Inflammatory macrophage treated with lipopolysaccharide for 4 hours (primary cell): ENCODE data around the gene TXNL4B.
"Not testable (repeated sequence)": the region's sequence is repeated elsewhere in the genome, so short reads cannot be mapped to it uniquely, and the experiment has no call there.

Experiments used
- DNase-seq: peaks from one replicate; pipeline ENCODE4 v3.0.0-alpha.2; 2020

TXNL4B gene

DNA sequence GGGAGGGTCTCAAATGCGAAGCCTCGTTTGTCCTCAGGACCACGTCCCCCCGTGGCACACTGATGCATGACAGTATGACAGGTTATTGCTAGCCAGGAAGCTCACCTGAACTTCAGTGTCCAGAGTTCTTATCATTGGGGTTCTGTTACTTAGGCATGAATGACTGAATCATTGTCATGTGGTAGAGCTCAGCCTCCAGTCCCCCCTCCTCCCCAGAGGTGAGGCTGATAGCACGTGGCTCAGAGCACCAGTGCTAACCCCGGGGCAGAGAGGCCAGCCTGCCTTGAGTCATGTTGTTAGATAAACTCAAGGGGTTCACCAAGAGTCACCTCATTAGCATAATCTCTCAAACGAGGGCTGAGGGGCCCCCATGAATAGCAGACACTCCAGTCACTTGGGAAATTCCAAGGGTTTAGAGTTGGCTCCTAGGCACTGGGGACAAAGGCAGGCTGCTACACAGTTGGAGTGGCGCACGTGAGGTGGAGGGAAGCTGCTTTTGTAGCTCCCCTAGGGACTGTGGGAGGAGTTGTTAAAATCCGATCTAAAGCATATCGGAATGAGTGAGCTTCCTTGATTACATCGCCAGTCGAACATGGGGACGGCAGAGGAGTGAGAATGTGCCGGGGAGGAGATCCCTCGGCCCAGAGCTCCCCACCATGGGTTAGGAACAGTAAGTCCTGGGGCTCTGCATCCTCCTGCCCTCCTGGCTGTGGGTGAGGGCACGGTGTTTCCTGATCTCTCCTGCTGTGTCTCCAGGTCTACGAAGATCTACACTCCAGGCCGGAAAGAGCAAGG, 18.4 kb upstream of the TXNL4B start:
- no peak for DNase-seq

DNA sequence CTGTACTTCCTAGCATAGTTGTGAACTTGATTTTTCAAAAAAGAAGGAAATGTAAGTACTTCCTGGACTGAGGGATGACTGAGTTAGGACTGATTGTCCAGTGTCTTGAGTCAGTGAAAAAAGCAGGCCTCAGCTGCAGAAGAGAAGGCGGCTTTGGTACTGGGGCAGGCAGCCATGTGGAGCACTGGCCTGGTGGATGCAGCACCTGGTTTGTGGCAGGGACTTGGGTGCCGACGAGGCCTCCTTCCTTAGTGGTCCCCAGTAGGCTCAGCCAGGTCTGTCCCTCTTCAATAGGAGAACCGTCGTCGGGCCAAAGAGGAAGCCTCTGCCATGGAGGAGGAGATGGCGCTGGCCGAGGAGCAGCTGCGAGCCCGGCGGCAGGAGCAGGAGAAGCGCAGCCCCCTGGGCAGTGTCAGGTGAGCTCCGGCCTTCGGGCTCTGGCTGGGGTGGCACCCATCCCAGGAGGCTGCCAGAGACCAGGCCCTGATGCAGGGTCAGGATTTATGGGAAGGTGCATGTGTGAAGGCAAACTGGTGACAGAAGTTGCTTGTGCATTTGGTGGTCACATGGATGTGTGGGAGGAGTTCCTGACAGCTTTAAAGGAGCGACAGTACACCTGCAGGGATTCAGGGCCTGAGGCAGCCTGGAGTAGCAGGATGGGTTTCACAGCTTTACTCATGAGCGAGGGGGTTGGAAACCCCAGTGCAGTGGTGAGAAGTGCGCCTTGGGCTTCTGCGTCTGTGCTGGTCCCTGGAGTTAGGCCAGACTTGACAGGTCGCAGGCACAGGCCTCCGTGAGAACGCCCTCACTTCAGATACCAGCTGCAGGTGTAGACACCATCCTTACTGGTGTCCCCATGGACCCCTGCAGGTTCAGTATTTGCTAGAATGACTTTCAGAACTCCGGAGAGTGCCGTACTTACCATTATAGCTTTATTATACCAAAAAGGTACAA, 17.5 kb upstream of the TXNL4B start:
- no peak for DNase-seq

GRCh38 chr16:72109966-72110530, 16.6 kb upstream of the TXNL4B start:
- no peak for DNase-seq

- DNase-seq, result no peak
Measured at GRCh38 chr16:72109300-72109699, 15.9 kb upstream of the TXNL4B start.

DNA sequence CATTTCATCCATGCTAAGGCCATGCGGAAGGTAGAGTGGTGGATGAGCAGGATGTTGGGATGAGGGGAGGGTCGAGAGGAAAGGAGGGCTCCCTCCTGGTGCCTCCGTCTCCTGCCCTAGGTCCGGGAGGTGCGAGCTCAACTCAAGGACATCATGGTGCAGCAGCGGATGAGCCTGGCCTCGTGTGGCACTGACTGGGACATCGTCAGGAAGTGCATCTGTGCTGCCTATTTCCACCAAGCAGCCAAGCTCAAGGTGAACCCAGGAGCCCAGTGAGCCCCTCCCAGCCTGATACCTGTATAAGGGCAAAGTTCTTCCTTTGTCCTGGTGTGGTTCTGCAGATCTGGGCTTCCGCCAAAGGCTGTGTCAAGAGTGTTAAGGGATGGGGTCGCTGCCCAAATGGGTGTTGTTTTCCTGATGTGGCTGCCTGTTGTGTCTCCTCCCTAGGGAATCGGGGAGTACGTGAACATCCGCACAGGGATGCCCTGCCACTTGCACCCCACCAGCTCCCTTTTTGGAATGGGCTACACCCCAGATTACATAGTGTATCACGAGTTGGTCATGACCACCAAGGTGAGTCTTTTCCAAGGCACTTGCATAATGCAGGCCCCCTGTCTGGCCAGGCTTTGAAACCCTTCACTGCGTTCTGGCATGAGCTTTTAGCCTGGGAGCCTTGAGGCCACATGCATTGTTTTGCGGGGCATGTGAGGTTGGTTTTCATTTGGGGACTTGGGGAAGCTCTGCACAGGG, 15.1 kb upstream of the TXNL4B start:
- no peak for DNase-seq

GRCh38 chr16:72107371-72107770, 14.0 kb upstream of the TXNL4B start:
- no peak for DNase-seq

GRCh38 chr16:72105978-72106377, 12.6 kb upstream of the TXNL4B start:
- DNase-seq, result no peak

DNA sequence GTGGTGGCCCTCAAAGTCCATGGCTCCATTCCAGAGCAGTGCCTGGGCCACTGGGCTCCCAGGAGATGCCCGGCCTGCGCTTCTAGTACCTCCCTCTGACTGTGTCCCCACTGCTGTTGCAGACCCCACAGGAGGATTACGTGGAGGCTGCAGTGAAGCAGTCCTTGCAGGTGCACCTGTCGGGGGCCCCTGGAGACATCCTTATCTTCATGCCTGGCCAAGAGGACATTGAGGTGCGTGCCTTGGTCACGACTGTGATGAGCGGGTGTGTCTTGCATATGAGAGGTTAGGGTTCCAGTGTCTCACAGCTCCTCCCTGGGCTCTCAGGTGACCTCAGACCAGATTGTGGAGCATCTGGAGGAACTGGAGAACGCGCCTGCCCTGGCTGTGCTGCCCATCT, 11.5 kb upstream of the TXNL4B start:
- DNase-seq, result no peak

DNA sequence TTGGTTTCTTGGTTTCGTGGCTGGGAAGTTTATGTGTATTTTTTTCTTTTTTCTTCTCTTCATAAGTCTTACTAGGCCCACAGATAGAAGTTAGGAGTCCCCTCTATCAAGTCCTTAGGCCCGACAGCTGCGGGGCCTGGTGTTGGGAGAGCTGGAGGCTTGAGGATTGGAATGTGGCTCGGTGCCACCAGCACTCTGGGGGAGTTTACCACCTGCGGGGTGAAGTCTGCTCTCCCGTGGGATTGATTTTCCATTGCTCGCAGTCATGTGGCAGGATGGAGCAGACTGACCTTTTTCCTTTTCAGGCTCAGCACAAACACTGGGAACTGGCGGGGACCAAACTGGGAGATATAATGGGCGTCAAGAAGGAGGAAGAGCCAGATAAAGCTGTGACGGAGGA, 7.8 kb upstream of the TXNL4B start:
- no peak for DNase-seq

DNA sequence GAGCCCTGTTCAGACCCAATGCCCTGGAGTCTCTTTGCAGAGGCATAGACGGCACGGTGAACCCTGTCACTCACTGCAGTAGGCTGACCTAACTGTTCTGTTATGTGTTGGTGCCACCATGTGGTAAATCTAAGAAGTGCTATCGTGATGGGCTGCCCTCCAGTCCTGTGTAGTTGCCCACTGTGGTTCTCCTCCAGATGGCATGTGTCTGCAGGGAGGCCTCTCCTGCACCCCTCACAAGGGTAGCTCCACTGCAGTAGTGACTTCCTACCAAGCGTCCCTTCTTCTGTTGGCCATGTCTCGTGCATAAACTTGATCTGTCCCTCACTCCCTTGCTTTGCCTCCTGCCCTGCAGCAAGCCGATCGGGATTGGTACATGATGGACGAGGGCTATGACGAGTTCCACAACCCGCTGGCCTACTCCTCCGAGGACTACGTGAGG, 6.0 kb upstream of the TXNL4B start:
- DNase-seq, result peak; percentile 65

- no peak for DNase-seq
Measured at GRCh38 chr16:72098936-72099335, 5.5 kb upstream of the TXNL4B start.

GRCh38 chr16:72094266-72094610, 818 bp upstream of the TXNL4B start:
- peak; percentile 46 for DNase-seq

GRCh38 chr16:72092832-72093447, 480 bp downstream of the TXNL4B start:
- peak; percentile 47 for DNase-seq

DNA sequence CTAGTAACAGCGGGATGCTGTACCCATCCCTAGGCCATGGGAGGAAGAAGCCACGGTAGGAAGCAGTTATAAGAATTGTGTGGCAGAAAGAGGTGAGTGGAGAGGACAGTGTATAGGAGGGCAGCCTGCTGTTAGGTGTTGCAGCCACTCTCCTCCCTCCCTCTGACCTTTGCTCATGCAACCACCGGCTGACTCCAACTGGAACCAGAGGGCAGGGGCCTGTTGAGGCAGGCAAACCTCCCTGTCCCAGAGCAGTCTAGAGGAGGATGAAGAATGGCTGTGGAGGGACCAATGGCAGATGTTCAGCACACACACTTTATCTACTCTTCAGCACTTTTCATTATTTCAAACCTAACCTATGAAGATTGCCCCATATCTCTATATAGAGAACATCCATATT, 2.2 kb downstream of the TXNL4B start:
- no peak for DNase-seq

DNA sequence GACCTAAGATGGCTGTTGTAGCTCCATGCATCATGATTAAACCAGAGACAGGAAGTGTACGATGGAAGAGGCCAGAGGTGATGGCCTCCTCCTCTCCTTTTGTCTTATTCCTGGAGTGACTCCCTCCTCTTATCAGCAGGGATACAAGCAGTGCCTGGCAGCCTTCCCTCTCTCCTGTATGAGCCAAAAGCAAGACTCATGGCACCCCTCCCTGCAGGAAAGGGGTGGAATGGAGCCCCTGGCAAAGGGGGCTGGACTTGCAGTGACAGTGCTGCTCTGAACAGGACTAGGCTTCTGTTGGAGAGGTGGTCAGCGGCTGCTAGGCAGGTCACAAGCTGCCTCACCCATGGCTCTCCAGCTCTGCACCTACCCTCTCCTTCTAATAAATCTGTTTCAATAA, 8.4 kb downstream of the TXNL4B start:
- no peak for DNase-seq

GRCh38 chr16:72084445-72084844, 9.0 kb downstream of the TXNL4B start:
- DNase-seq, result no peak

DNA sequence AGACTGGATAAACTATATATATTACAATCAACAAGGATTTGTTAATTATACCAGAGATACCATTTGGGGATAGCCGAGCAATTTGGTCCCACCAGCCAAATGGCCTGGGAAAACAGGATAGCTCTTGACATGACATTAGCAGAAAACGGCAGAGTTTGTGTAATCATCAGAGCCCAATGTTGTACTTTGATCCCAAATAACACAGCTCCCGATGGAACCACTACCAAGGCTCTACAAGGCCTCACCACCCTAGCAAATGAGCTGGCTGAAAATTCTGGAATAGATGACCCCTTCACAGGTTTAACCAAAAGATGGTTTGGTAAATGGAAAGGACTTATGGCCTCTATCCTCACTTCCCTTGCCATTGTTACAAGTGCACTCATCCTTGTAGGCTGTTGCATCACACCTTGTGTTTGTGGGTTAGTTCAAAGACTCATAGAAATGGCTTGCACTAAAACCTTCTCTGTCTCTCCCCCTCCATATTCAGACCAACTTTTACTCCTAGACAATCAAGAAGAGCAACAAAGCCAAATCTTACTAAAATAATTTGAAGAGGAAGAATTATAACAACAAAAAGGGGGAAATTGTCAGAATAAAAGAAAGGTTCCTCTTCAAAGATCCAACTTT, 9.5 kb downstream of the TXNL4B start:
- no peak for DNase-seq

GRCh38 chr16:72076991-72077706, 16.3 kb downstream of the TXNL4B start:
- not testable (repeated sequence) for DNase-seq

DNA sequence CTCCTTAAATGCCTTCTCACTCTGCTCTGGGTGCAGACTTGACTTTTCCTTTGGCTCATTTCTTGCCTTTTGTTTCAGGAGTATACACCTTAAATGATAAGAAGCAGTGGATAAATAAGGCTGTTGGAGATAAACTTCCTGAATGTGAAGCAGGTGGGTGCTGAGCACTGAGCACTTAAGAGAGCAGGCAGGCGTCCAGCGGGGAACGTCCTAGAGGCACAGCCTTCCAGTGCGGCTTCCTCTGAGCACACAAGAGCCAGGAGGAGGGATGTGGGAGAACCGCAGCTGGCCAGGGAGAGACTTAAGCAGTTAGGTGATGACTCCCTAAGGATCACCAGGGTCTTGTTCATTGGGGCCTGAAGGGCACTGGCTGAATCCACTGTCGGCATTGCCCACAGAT, 18.4 kb downstream of the TXNL4B start:
- DNase-seq, result not testable (repeated sequence)

DNA sequence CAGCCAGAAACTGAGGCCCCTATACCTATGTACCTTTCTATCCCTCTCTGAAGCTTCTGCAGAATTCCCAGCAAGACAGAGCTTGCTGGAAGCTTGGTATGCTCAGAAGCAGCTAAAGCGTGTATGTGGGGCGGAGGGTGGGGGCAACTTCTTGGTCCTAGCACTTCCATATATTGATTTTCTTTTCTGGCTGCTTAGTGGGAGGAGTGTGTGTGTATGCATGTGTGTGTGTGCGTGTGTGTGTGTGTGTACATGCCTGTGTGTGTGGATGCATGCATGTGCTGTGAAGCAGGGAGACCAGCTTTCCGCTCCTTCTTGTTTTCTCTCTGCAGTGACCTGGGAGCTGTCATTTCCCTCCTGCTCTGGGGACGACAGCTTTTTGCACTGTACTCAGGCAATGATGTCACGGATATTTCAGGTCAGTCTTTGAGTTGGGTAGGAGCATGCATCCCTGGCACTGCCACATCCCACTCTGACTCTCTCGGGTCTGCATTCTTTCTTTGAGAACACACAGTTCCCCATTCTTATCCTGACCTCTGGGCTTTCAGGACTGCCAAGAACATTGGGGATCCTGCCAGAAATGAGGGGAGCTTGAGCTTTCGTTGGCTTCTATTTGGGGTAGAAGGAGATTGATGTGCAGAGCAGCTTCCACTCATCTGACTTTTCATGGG, 19.7 kb downstream of the TXNL4B start:
- DNase-seq, result no peak
